Right forelimb (tissue), 1 donor: ENCODE measurements around the gene GAPDHS.

Experiments
- DNase-seq: peaks from one replicate; pipeline ENCODE4 v3.0.0-alpha.2; 2018

Gene GAPDHS

DNA sequence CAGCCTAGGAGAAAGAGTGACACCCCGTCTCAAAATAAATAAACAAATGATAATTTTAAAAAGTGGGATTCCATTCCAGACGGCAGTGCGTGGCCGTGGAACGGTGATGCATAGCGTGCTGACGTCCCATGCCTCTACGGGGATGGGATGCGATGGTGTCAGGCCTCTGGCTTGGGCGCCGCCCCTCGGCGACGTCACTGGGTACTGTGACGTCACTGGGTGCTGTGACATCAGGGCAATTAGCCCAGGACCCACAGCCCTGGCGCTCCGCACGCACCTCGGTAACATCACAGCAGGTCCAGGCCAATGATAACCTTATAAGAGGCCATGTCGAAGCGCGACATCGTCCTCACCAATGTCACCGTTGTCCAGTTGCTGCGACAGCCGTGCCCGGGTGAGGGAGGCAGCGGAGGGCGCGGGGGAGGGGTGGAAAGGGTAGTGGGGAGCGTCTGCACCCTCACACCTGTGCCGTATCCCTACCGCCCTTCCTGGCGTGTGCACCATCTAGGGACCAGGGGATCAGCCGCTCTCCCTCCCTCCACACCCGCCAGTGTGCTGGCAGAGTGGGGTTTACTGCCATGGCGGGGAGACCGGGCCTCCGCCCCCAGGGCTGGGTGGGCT lies at the start of gene GAPDHS:
GAPDHS (plus strand) TSS at position 256 of the 621 bp plus-strand sequence; CDS start at position 328, 72 bp downstream.
- no peak for DNase-seq

DNA sequence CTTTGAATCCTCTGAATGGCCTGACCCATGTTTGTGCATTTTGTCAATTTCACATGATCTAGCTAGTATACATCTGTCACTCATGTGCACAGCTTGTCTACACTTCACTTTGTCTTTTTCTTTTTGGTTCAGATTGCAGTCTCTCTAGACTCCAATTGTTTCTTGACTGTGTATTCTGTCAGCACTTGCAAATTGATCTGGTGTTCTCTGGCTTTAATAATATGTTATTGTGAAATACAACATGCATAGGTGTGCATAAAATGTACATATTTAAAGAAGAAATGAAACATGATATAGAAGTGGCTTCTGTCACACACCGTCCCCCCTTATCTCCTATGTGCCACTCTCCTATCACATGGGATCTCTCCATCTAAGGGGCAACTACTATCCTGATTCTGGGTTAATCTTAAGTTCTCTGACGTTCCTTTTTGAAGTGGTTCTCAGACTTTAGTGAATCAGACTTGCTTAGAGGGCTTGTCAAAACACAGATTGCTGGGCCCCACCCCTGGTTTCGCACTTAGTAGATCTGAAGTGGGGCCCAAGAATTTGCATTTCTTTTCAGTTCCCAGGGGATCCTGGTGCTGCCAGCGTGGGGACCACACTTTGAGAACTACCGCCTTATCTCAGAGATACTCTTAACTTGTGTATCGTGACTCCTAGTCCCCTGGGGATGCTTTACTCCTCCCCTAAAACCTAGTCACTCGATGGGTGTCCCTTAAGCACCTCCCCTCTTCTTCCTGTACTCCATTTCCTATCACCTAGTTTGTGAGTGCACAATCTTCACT lies 48.8 kb upstream of the GAPDHS start:
- no peak for DNase-seq

- no peak for DNase-seq
Measured at GRCh38 chr19:35486268-35486708, 47.0 kb upstream of the GAPDHS start.

GRCh38 chr19:35487656-35488182 lies 45.5 kb upstream of the GAPDHS start:
- DNase-seq = no peak

DNA sequence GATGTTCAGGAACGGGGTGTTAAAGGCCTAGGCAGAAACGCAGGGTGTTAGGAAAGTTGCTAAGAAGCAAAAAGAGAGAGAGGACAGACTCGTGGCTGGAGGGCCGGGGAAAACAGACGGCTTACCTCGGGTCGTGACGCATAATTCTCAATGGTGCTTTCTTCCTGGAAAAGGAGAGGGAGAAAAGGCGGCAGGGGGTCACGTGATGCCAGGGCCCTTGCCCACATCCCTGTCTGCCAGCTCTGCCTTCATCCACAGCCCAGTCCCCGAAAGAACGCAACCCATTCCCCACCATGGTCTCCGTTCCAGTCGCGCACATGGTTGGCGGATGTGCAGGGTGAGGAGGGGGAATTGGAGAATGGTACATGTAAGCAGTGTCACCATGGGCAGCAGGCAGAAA lies 44.6 kb upstream of the GAPDHS start:
- no peak for DNase-seq

GRCh38 chr19:35490364-35490763 lies 42.9 kb upstream of the GAPDHS start, which contains the start of gene KRTDAP:
Gene KRTDAP, minus strand, starts transcription at chr19:35490464. Its CDS starts 22 bp downstream, at chr19:35490442.
- DNase-seq = no peak

GRCh38 chr19:35491836-35492360 lies 41.4 kb upstream of the GAPDHS start:
- DNase-seq = no peak

DNA sequence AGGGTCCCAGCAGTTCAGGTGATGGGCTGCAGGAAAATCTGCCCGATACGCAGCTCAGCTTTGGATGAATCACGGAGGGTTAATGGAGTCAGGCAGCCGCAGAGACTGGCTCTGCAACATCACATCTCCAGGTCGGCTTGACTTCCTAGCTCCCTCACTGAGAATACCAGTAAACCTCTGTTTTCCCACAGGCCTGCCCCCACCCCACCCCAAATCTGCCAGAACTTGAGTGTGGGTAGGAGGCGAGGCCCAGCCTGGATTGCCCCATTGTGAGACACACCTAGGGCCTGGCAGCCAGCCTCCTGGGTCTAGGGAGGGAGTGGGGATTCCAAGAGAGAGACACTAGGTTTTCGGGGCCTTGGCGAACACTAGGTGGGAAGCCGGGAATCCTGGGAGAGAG lies 39.3 kb upstream of the GAPDHS start:
- no peak for DNase-seq

- peak; percentile 78 for DNase-seq
Measured at GRCh38 chr19:35495107-35496064, 37.9 kb upstream of the GAPDHS start.

GRCh38 chr19:35497406-35497805 lies 35.9 kb upstream of the GAPDHS start:
- no peak for DNase-seq

GRCh38 chr19:35498220-35498619 lies 35.0 kb upstream of the GAPDHS start:
- no peak for DNase-seq

DNA sequence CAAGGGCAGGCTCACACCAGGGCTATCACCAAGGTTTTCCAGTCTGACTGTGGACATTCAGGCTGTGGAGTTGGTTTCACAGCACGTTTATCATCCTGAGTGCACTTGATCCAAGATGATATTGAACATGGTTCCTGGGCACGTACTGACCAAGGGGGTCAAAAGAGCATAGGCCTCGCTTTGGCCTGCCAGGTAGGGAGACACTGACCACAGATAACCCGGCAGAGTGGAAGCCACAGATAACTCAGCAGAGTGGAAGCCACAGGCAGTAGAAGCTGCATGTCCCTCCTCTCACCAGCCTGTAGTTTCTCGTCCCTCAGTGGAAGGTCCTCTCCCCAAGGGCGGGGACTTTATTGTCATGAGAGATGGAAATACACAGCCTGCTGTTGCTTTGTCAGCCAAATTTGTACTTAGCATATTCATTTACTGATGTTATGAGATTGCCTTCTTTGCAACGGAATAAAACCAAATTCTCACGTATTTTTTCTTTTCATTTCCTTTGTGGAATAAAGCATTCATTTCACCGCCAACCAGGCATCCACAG lies 34.2 kb upstream of the GAPDHS start:
- DNase-seq = no peak

- no peak for DNase-seq
Measured at GRCh38 chr19:35500611-35501010, 32.6 kb upstream of the GAPDHS start.

- no peak for DNase-seq
Measured at GRCh38 chr19:35501684-35502083, 31.6 kb upstream of the GAPDHS start.

DNA sequence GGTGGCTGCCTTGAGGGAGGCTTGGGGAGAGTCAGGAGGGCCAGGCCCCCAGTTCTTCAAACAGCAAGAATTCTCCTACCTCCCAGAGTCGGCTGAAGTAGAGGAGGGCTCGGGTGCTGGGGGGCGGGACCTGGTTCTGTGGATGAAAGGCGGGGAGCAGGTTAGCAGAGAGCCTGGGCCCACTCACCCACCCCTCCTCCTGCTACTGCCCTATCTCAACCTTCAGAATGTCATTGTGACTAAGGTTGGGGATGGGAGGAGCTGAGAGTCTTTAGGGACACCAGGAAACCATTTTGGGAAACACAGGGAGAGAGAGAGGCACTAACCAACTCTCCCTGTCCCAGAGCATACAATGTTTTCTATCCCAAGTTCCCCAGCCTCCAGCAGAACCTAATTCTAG lies 30.5 kb upstream of the GAPDHS start:
- no peak for DNase-seq

GRCh38 chr19:35506011-35506410 lies 27.2 kb upstream of the GAPDHS start:
- no peak for DNase-seq

DNA sequence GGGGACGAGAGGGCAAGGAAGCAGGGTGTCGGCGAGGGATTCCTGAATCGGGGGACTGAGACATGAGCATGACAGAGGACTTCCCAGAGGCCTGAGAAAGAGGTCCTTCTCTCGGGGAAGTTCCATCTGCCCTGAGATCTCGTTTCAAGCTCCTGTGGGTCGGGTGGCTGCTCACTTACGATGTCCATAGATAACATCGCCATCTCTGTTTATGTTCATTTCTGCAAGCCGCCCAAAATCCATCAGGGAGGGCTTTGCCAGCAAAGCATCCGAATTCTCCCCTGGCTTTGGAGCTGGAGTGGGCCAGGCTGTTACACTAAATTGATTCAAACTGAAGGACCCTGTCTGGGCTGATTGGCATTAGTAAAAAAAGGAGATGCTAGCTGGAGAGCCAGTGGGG lies 25.7 kb upstream of the GAPDHS start:
- DNase-seq = no peak

- DNase-seq = no peak
Measured at GRCh38 chr19:35508129-35508528, 25.1 kb upstream of the GAPDHS start.

- DNase-seq = no peak
Measured at GRCh38 chr19:35509018-35509652, 24.1 kb upstream of the GAPDHS start.

DNA sequence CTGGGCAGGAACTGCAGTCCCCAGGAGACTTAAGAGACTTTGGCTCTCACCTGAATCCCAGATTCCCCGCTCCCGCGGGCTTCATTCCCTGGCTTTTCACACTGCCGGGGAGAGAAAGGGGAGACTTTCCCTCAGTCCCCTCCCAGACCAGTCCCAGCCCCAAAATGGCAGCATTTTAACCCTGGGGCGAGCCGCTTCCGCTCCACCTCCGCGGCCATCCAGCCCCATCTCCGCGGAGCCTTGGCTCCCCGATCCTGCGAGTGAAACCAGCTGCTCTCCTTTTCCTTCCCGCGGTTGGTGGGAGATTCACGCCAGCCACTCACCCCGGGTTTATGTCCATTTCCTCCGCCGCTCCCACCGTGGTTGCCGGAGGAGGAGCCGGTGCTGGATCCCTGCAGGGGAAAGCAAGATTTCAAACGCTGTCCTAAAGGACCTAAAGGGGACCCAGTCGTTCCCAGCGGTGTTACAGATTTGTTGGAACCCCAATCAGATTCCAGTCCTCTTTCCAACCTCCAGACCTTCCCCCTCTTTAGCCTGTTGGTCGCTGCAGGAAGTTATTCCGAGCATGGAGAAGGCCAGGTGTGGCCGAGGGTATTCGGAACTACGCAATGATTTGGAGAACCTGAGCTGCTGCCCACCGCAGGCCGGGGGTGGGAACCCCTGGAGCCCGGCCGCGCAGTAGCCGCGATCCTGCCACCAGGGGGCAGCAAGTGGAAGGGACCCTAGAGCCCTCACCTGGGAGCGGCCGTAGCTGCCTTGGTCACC lies 23.2 kb upstream of the GAPDHS start:
- DNase-seq = peak; percentile 86

- DNase-seq = no peak
Measured at GRCh38 chr19:35510626-35510964, 22.7 kb upstream of the GAPDHS start.
